Lung (tissue), 12 donors: ENCODE measurements around the gene BCOR. TPM values are rescaled to one million over a fixed set of nuclear protein-coding genes. Genes with fewer than 3 reads are reported as not detected.
A peak's percentile ranks its signal among the peaks of the same experiment; 100 is the strongest.

Experiments
- ATAC-seq: fragments of 200-7000 bp; cut with Tn5 transposase; one replicate; pipeline ENCODE4 v1.9.1; 2020; ENCODE audit warnings: moderate number of reproducible peaks; ENCODE audit not compliant: insufficient read depth, low FRiP score
- DNase-seq, 3 donors: peaks; one replicate each; pipeline ENCODE4 v3.0.0-alpha.2; 2013 to 2017
- H3K27ac ChIP-seq, 2 donors: one replicate each; pipeline ENCODE4 v1.5.1; 2013; ENCODE audit warnings: mild to moderate bottlenecking in 2 of 2, moderate library complexity in 2 of 2, control low read depth in 1 of 2, inconsistent platforms in 1 of 2, low read depth in 1 of 2, low read length in 1 of 2
- H3K27me3 ChIP-seq, 3 donors: one replicate each; pipeline ENCODE4 v1.5.1; 2013; ENCODE audit warnings: low read length in 2 of 3; ENCODE audit not compliant: control insufficient read depth in 3 of 3, insufficient read depth in 3 of 3
- H3K36me3 ChIP-seq, 4 donors: one replicate each; pipeline ENCODE4 v1.5.1; 2013; ENCODE audit warnings: low read length in 4 of 4, mild to moderate bottlenecking in 1 of 4, moderate library complexity in 1 of 4; ENCODE audit not compliant: control insufficient read depth in 4 of 4, insufficient read depth in 4 of 4
- H3K4me1 ChIP-seq, 5 donors: one replicate each; pipeline ENCODE4 v1.5.1; 2013; ENCODE audit warnings: low read length in 5 of 5, mild to moderate bottlenecking in 2 of 5, moderate library complexity in 1 of 5; ENCODE audit not compliant: control insufficient read depth in 5 of 5, insufficient read depth in 5 of 5
- H3K4me3 ChIP-seq: one replicate; pipeline ENCODE4 v1.5.1; 2013; ENCODE audit warnings: mild to moderate bottlenecking, control low read depth, moderate library complexity
- H3K9ac ChIP-seq, 2 donors: one replicate each; pipeline ENCODE4 v1.5.1; 2013; ENCODE audit warnings: low read length in 2 of 2, control low read depth in 1 of 2; ENCODE audit not compliant: insufficient read depth in 1 of 2
- H3K9me3 ChIP-seq, 4 donors: one replicate each; pipeline ENCODE4 v1.5.1; 2013; ENCODE audit warnings: low read length in 3 of 4, mild to moderate bottlenecking in 1 of 4, moderate library complexity in 1 of 4; ENCODE audit not compliant: control insufficient read depth in 4 of 4, insufficient read depth in 3 of 4
- CTCF ChIP-seq: IDR thresholded peaks from 2 replicates; pipeline ENCODE4 v1.5.1; 2012; ENCODE audit warnings: mild to moderate bottlenecking; ENCODE audit errors: control extremely low read depth, extremely low read depth
- WGBS, 2 donors: extraction: QIAGEN DNeasy Blood & Tissue Kit; methylation state at CpG; one replicate each; pipeline ENCODE4 v1.1.7; 2013; 5-methylcytosine and 5-hydroxymethylcytosine counted together
- polyA plus RNA-seq, 2 donors: library from polyadenylated mRNA; stranded (reverse); fragments of 200-250 nt; gene quantifications; one replicate each; pipeline ENCODE4 v1.2.1, GENCODE V29; 2013
- total RNA-seq, 2 donors: library from RNA; depleted of rRNA in 1 of 2; stranded (reverse); fragments of >200 nt in 1 of 2; gene quantifications; one replicate each; pipeline ENCODE4 v1.2.1, GENCODE V29; 2014 to 2021
- donor health status: control.
- donor health status: control.
- donor health status: Bipolar disorder and iron deficiency.
- donor health status: healthy.
- donor health status: DM: yes; HTN: yes; CAD: no.

BCOR gene
- total and polyA plus RNA-seq, 4 donors: 10.8 to 67.2 (median 15.9) TPM

GRCh38 chrX:40090961-40091360, 6.8 kb downstream of the BCOR start:
- H3K27me3 ChIP-seq: peaks cover 4 to 61% (median 41%) of the 10 kb centered on the region in 3 donors
- no peak overlapping the region for H3K27ac ChIP-seq
- peaks cover 0 to 4% (median 0%) of the 10 kb centered on the region in 4 donors for H3K9me3 ChIP-seq
- DNase-seq (no peak), ATAC-seq (no peak)
- H3K4me3 ChIP-seq: no peak overlapping the region
- 50 to 83% methylated on average over 7 of the region's 7 CpGs for WGBS, 2 donors
- no peaks in the 10 kb centered on the region for H3K36me3 ChIP-seq
- no peak overlapping the region for H3K9ac ChIP-seq
- peaks cover 0 to 69% (median 18%) of the 10 kb centered on the region in 5 donors for H3K4me1 ChIP-seq
- TF ChIP-seq CTCF: no peak

DNA sequence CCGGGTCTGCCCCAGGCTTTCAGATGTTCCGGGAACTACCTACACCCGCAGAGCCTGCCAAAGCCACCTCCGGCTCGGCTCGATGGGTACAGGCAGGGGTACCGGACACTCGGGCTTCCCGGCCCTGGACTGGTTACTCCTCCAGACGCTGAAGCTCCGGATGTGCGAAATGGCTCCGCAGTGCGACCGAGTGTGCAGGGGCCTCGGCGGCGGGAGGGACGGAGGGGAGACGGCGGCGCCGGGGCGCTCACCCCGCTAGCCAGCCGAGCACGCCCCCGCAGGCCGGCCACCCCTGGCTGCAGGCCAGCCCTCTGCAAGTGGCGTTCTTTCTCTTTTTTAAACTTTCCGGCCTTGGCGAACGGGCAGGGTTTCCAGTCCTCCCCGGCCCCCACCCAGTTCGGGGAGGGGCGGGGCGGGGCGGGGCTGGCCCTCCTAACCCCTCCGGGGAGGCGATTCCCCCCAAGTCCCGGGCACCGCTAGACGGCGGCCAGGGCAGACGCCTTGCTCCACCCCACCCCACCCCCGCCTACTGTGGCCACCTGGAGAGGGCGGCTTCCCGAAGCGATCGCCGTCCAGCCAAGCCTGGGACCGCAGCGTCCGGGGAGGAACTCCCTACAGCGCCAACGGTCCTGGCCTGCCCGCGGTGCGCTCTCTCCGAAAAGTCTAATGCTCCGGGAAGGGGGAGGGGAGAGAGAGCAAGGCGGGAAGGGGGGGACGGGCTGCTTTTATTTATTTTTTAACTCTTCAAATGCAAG, 7.5 kb downstream of the BCOR start:
- Histone ChIP-seq H3K27ac (peak overlapping the region; percentile 49 to 59), H3K9ac (no peak overlapping the region), H3K9me3 (peaks cover 0 to 3% (median 0%) of the 10 kb centered on the region in 4 donors), H3K36me3 (no peaks in the 10 kb centered on the region), H3K27me3 (peaks cover 4 to 63% (median 38%) of the 10 kb centered on the region in 3 donors), H3K4me3 (no peak overlapping the region), H3K4me1 (peaks cover 0 to 76% (median 18%) of the 10 kb centered on the region in 5 donors)
- ATAC-seq (peak; percentile 44), DNase-seq (peak; percentile 69 to 71 (median 71))
- no peak for TF ChIP-seq CTCF
- 1 to 8% methylated on average over 35 to 63 of the region's 63 CpGs for whole genome bisulfite sequencing, 2 donors

DNA sequence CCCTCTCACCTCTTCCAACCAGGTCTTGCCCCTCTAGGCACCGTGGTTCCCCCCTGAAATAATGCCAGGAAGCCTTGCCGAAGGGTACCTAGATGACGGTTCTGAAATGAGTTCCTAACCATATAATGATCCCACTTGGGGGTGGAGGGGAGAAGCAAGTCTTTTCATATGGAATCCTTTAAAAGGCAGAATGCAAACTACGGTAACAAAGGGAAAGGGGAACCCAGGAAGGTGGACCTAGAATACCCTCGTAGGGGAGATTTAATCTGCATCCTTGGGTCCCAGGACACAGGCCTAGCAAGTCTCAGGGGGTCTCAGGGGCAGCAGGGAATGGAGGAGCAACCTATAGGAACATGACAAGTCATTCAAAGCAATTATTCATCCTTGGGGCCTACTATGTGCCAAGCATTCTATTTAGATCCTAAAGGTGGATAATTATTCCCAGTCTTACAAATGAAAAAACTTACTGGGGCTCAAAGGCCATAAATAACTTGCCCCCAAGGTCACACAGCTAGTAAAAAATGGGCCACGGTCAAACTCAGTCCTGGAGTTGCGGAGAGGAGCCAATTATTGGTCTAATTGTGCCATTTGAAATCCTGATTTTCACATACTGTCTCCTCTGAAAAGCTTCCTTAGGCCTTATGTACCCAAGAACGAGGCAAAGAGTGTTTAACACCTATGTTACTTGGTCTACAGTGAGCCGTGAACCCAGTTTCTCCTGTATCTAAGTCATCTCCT, 8.8 kb downstream of the BCOR start:
- WGBS, 2 donors: 42 to 70% methylated on average over 9 of the region's 9 CpGs
- no peak overlapping the region for H3K4me3 ChIP-seq
- H3K9ac ChIP-seq: peak overlapping the region in 1 of 2 donors; percentile 49
- ATAC-seq (no peak), DNase-seq (no peak)
- peaks cover 4 to 68% (median 41%) of the 10 kb centered on the region in 3 donors for H3K27me3 ChIP-seq
- no peak overlapping the region for H3K27ac ChIP-seq
- no peaks in the 10 kb centered on the region for H3K36me3 ChIP-seq
- H3K9me3 ChIP-seq: peaks cover 0 to 3% (median 0%) of the 10 kb centered on the region in 4 donors
- TF ChIP-seq CTCF: no peak
- H3K4me1 ChIP-seq: peaks cover 5 to 88% (median 24%) of the 10 kb centered on the region in 5 donors
